NCI-H69 (cell line): ENCODE results near the gene HIPK4.
A peak's percentile ranks its signal among the peaks of the same experiment; 100 is the strongest.

ENCODE experiments used
- DNase-seq: peaks from one replicate; lab custom pipeline; 2025; lab: John Stamatoyannopoulos, UW

HIPK4 gene

DNA sequence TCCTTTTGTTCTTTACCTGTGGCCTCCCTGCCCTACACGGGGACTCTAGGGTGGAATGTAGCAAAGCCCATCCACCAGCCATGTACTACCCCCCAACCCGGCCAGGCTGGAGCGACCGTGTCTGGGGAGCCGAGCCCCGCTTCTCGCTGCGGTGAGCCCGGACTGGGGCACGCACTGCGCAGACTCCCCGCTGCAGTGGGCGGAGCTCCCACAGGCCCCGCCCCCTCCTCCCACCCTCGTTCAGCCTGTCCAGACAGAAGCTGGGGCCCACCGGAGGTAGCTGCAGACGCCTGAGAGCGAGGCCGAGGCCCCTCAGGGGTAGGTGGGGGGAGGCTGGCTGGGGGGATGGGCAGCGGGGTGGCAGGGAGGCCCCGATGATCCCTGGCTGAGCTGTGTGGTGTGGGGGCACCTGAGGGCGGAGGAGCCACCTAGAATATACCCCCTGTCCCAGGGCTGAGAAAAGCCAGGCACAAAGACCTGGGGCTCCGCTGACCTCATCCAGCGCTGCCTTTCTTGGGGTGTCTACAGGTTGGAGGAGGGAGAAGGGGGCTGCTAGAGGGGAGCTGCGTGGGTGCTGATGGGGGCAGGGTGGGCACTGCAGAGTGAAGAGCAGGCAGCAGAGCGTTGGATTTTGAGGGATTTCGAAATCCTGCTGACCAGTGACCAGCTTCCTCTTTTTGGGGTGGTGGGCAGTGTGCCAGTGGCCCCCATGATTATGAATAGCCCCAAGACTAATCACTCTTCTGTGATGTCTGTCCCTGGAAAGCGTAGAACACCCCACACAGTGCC is 24.2 kb downstream of the HIPK4 start:
- DNase-seq = peak; percentile 88

DNA sequence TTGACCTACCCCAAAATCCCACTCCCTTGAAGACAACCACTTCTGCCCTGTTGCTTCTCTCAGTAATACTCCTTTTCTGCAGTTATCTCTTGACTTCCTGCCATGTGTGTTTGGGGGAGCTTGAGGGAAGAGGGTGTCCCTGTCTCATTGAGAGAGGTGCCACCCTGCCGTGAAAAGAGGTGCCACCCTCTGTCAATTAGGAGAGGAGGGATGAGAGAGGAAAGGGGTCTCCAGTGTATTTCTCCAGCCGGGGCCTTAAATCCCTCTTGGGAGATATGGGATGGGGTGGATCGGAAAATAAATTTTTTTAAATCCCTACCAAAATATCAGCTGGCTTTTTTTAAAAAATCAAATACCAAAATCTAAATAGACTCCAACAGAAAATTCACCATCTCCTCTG is 25.0 kb downstream of the HIPK4 start:
- peak; percentile 18 for DNase-seq

DNA sequence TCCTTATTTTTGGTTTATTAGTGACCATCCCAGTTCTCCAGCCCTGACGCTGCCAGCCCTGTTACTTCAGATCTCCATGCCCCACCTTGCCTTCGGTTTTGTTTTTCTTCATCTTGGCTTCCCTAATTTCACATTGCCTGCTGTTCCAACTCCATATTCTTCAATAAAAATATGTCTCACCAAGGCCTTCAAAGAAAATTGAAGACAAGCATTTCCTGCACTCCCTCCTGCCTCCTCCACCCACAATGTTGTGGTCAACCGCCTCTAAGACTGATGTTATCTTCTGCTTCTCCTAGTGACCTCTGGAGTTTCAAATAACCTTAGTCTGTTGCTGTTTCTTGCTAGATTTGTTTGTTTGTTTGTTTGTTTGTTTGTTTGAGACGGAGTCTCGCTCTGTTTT is 26.9 kb downstream of the HIPK4 start:
- DNase-seq = no peak

- DNase-seq = no peak
Observed at GRCh38 chr19:40362160-40362559, 27.8 kb downstream of the HIPK4 start.

- DNase-seq = no peak
Observed at GRCh38 chr19:40360708-40361241, 29.2 kb downstream of the HIPK4 start.

DNA sequence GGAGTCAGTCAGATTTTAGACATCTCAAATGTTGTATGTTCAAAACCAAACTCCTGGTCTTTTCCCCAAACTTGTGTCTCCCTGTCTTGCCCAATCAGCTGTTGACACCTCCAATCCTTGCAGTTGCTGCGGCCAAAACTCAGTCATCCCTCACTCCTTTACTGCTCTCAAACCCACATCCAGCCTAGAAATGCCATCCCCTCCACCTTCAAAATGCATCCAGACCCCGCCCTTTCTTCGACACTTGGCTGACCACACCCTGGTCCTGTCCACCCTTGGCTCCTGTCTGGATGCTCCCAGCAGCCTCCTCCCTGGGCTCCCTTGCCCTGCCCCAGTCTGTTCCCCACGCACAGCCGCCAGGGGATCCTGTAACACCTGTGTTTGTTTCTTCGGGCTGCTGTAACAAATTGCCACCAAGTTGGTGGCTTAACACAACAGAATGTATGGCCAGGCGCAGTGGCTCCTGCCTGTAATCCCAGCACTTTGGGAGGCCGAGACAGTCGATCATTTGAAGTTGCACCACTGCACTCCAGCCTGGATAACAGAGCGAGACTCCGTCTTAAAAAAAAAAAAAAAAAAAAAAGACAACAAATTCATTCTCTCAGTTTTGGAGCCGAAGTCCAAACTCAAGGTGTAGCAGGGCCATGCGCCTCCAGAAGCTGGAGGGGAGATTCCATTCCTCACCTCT is 29.8 kb downstream of the HIPK4 start:
- DNase-seq = no peak

GRCh38 chr19:40358773-40359172 is 31.2 kb downstream of the HIPK4 start:
- DNase-seq = no peak

GRCh38 chr19:40357640-40358039 is 32.3 kb downstream of the HIPK4 start:
- no peak for DNase-seq

DNA sequence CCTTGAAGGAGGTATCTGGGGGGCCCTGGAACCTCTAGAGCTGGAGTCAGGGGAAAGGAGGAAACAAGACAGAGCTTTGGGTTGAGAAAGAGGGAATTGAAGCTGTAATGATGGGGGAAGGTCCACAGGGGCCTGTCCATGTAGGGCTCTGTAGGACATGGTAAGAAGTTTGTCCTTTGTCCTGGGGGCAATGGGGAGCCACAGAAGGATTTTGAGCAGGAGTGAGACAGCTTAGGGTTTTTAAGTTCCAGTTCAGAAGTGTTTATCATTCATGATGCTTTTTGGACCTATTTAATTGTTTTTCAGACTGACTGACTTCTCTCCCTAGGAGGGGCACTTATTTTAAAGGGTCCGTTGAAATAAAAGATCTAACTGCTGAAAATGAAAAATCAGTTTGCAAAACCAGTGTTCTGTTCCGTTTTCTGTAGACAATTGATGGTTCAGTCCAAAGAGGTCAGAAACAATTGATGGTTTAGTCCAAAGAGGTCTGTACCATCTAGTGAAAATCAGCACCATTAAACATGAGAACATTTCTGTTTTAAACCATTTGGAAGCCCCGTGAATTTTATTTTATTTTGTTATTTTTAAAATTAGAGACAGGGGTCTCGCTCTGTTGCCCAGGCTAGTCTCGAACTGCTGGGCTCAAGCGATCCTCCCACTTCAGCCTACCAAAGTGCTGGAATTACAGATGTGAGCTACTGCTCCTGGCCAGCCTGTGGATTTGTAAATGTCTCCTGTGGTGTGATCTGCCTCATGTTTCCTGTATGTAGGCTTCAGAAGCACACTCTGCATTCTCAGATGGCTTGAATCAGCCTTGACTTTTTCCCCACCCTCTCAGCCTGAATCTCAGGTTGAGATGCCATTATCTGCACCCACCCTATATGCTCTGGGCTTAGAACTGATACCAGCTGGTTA is 33.0 kb downstream of the HIPK4 start:
- no peak for DNase-seq

GRCh38 chr19:40355975-40356680 is 33.9 kb downstream of the HIPK4 start:
- DNase-seq = no peak

DNA sequence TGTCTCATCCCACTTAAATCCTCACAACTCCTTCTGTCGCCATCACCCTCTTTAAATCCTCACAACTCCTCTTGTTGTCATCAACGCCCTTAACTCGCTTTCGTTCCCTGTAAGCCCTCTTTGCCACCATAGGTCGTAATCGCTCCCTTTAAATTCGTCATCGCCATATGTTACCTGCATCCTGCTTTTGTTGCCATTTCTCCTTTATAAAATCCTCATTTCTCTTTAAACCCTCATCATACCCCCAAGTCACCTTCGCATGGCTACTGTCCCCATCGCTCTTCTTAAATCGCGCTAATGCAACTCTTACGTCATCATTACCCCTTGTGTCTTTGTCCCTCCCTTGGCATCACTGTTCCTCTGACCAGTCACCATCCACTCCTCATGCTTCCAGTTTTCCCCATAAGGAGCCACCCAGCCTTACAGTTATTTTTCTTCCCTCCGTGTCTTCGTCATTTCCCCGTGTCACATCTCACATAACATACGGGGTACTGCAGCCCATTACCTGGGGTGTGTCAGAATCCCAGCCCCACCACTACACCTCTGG is 40.9 kb downstream of the HIPK4 start:
- peak; percentile 66 for DNase-seq

- peak; percentile 100 for DNase-seq
Observed at GRCh38 chr19:40348125-40348913, 41.7 kb downstream of the HIPK4 start, which contains the start of the genes C19orf47 and PLD3. TSS of gene C19orf47 (minus strand) at chr19:40348397. CDS start at chr19:40341857, 6,540 bp downstream. TSS of gene PLD3 (plus strand) at chr19:40348695. CDS start at chr19:40366484, 17,789 bp downstream.

GRCh38 chr19:40344422-40344821 is 45.6 kb downstream of the HIPK4 start:
- no peak for DNase-seq

GRCh38 chr19:40342644-40343311 is 47.2 kb downstream of the HIPK4 start:
- no peak for DNase-seq

GRCh38 chr19:40341601-40342482 is 48.1 kb downstream of the HIPK4 start:
- DNase-seq = no peak

GRCh38 chr19:40339018-40339728 is 50.8 kb downstream of the HIPK4 start:
- DNase-seq = no peak

DNA sequence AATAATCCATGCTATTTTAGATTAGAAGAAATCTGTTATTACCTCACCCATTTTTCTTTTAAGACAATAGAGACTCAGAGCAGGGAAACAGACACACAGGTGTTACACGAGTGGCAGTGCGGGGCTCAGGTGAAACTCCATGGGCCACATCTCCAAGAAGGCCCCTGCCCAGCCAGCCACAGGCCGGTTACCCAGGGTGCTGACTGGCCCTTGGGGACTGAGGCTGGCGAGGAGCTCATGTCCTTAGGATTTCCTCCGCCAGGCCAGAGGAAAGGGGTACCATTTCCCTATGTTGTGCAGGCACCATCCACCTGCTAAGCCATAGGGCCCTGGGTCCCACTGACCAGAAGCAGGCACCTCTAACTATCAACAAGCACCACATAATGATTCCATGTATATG is 52.4 kb downstream of the HIPK4 start:
- no peak for DNase-seq

GRCh38 chr19:40337107-40337506 is 52.9 kb downstream of the HIPK4 start:
- DNase-seq = no peak
